Posterior vena cava (tissue), 2 donors: ENCODE results near the gene LRRIQ3. TPM values are rescaled to one million over a fixed set of nuclear protein-coding genes. Genes with fewer than 3 reads are reported as not detected.

Experiments used
- total RNA-seq, 2 donors: library from RNA; stranded (reverse); fragmentation: NEBNext Ultra II Directional; extraction: Animal tissue kit (Norgen Biotek cat#: 25700); gene quantifications; one replicate each; pipeline ENCODE4 v1.2.1, GENCODE V29; 2021
- donor health status: DM: yes; HTN: yes; CAD: no.
- donor health status: DM: yes; HTN: yes; CAD: no.

Gene LRRIQ3
- total RNA-seq, 2 donors from 2014 or later: 0.37 to 0.71 TPM

Other genes starting within 250 kb of the LRRIQ3 start
- gene FPGT, start 66 bp upstream of the LRRIQ3 start, total RNA-seq: 10 to 100 TPM; 16.6 to 22.6 TPM
- gene TNNI3K, start 37.2 kb upstream of the LRRIQ3 start, total RNA-seq: 1 to 10 TPM; 5.2 to 6.4 TPM